Chondrocyte (in vitro differentiated cells): ENCODE measurements around the gene GNG12. TPM values are rescaled to one million over a fixed set of nuclear protein-coding genes. Genes with fewer than 3 reads are reported as not detected.

Source experiments
- DNase-seq: peaks from one replicate; pipeline ENCODE4 v3.0.0; 2021; ENCODE audit warnings: mixed read lengths, low spot score
- H3K27ac Mint-ChIP-seq: one replicate; pipeline ENCODE4 v1.8.0; 2021; ENCODE audit warnings: mild to moderate bottlenecking, moderate library complexity, mixed read lengths; ENCODE audit not compliant: unreplicated experiment
- H3K27me3 Mint-ChIP-seq: 2 replicates; pipeline ENCODE4 v1.8.0; 2021; ENCODE audit warnings: low read depth, mixed read lengths
- H3K36me3 Mint-ChIP-seq: 2 replicates; pipeline ENCODE4 v1.8.0; 2021; ENCODE audit warnings: low read depth, mixed read lengths
- H3K4me1 Mint-ChIP-seq: 2 replicates; pipeline ENCODE4 v1.8.0; 2021; ENCODE audit warnings: low read depth, mild to moderate bottlenecking, mixed read lengths
- H3K4me3 Mint-ChIP-seq: one replicate; pipeline ENCODE4 v1.8.0; 2021; ENCODE audit warnings: mild to moderate bottlenecking, moderate library complexity, mixed read lengths; ENCODE audit not compliant: unreplicated experiment
- H3K9me3 Mint-ChIP-seq: 2 replicates; pipeline ENCODE4 v1.8.0; 2021; ENCODE audit warnings: low read depth, mixed read lengths
- total RNA-seq: library from RNA; stranded (reverse); gene quantifications from 3 replicates; pipeline ENCODE4 v1.2.1, GENCODE V29; 2021
- TF ChIP-seq, protein P1 (sequence below): fragments of 200-600 bp; sonication (generic); IDR thresholded peaks from 2 replicates; pipeline ENCODE4 v1.5.0; 2021; ENCODE audit warnings: antibody characterized with exemption, mild to moderate bottlenecking, moderate library complexity

GNG12 gene
- total RNA-seq, 1 donor from 2014 or later, result 91.5 TPM

DNA sequence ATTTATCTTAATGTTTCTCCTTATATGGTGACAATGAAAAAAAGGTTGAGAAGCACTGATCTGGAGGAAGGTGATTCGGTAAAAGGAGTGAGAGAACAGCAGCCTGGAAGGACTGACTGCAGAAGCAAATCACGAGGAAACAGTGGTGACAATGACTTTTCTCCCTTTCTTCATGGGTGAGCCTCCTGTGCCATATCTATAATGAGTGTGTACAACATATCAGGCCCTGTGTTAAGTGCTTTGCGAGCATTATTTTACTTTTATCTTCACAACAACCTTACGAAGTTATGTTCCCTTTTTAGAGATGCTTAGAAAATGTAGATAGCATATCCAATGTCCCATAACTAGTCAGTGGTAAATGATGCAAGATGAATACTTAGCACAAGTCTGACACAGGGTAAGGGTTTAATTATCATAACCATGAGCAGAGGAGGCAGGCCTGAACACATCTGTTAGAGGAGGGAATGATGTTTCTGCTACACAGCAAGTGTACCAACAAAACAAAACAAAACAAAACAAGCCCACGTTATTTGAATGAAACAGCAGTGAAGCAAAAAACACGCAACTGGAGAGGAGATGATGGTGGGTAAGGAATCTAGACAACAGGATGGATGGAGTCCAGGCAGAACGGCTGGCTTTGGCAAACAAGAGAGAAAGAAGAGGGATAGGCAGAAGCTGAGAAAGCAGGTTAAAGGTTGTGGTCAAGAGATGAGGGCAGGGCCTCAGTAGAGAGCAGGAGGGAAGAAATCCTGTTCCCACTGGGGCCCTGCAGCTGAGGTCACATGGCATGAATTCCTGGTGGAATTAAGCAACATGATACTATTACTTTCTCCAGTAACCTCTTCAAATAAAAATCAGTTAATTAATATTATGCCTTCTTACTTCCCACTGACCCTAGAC is 29.6 kb downstream of the GNG12 start:
- Mint-ChIP-seq H3K27me3 (no peaks in the 10 kb centered on the region), H3K36me3 (peaks cover 1% of the 10 kb centered on the region), H3K9me3 (peaks cover 5% of the 10 kb centered on the region), H3K4me1 (peaks cover 52% of the 10 kb centered on the region), H3K4me3 (no peak overlapping the region), H3K27ac (peak overlapping the region; percentile 1)
- no peak for DNase-seq
- TF ChIP-seq, protein P1, sequence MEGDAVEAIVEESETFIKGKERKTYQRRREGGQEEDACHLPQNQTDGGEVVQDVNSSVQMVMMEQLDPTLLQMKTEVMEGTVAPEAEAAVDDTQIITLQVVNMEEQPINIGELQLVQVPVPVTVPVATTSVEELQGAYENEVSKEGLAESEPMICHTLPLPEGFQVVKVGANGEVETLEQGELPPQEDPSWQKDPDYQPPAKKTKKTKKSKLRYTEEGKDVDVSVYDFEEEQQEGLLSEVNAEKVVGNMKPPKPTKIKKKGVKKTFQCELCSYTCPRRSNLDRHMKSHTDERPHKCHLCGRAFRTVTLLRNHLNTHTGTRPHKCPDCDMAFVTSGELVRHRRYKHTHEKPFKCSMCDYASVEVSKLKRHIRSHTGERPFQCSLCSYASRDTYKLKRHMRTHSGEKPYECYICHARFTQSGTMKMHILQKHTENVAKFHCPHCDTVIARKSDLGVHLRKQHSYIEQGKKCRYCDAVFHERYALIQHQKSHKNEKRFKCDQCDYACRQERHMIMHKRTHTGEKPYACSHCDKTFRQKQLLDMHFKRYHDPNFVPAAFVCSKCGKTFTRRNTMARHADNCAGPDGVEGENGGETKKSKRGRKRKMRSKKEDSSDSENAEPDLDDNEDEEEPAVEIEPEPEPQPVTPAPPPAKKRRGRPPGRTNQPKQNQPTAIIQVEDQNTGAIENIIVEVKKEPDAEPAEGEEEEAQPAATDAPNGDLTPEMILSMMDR, result no peak

GRCh38 chr1:67802565-67802964 is 30.7 kb downstream of the GNG12 start:
- H3K36me3 Mint-ChIP-seq, result peaks cover 2% of the 10 kb centered on the region
- H3K27me3 Mint-ChIP-seq, result no peaks in the 10 kb centered on the region
- H3K9me3 Mint-ChIP-seq, result peaks cover 2% of the 10 kb centered on the region
- peaks cover 43% of the 10 kb centered on the region for H3K4me1 Mint-ChIP-seq
- H3K27ac Mint-ChIP-seq, result no peak overlapping the region
- TF ChIP-seq, protein P1, result no peak
- no peak for DNase-seq
- no peak overlapping the region for H3K4me3 Mint-ChIP-seq

DNA sequence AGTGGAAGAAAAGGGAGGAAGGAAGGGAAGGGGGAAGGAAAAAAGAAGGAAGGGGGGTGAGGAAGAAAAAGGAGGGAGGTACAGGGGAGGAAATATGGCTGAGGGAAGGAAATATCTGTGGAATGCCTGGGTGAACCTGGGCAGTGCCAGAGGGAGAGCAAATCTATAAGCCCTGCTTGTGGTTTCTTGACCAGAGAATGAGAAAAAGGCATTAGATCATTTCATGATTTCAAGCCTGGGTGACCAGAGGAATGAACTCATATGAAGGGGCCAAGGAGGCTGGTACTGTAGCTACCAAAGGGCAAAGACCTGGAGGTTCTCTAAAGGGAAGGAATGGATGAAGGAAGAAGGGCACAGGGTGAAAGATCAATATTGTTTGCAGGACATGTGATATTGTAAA is 31.4 kb downstream of the GNG12 start:
- TF ChIP-seq, protein P1, result no peak
- no peak overlapping the region for H3K4me3 Mint-ChIP-seq
- peaks cover 2% of the 10 kb centered on the region for H3K9me3 Mint-ChIP-seq
- peak overlapping the region; percentile 3 for H3K27ac Mint-ChIP-seq
- H3K4me1 Mint-ChIP-seq, result peaks cover 43% of the 10 kb centered on the region
- no peak for DNase-seq
- H3K27me3 Mint-ChIP-seq, result no peaks in the 10 kb centered on the region
- H3K36me3 Mint-ChIP-seq, result peaks cover 6% of the 10 kb centered on the region

DNA sequence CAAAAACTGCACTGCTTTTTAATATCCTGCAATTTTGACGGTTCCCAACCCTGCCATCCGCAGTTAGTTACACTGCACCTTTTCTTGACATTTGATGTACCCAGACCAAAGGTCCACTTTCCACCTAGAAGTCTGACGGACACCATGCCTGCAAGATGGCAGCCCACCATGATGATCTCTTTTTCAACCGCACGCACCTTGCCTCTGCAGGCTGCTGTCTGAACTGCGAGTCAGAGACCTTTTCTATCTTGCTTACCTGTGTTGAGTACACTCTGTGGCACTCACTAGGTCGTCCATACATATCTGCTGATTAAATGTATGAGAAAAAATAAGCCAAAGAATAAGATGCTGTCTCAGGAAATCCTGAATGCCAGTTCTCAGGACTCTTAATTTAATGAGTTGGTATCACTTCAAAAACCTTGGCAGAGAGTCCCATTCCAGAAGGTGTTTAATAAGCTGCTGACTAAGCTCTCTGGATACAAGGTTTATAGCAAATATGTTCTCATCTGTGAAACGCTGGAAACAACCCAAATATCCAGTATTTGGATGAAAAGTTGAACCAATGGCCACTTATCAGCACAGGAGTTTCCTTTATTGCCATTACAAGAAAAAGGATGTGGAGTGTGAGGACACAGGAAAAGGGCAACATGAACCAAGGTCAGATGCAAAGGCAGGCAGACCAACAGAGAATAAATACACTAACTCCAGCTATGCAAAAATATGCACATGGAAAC is 37.9 kb downstream of the GNG12 start:
- H3K27ac Mint-ChIP-seq, result no peak overlapping the region
- TF ChIP-seq, protein P1, result no peak
- H3K4me3 Mint-ChIP-seq, result no peak overlapping the region
- H3K27me3 Mint-ChIP-seq, result no peaks in the 10 kb centered on the region
- H3K4me1 Mint-ChIP-seq, result peaks cover 60% of the 10 kb centered on the region
- DNase-seq, result no peak
- no peaks in the 10 kb centered on the region for H3K9me3 Mint-ChIP-seq
- peaks cover 4% of the 10 kb centered on the region for H3K36me3 Mint-ChIP-seq

DNA sequence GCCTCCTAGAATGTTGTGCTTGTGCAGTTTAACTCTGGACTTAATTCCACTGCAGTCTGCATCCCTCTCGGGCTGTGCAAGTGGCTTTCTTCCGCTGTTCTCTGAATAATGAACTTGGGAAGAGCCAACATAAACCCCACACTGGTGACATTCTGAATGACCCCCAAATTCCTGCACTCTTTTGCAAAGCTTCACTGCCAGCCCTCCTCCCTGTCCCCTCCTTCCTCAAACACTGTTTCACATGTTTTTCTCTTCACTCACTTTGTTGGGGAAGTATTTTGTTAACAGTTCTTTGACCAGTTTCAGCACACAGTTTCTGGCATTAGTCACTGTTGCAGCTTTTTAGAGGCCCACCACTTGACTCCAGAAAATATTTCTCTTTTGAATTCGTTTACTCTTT is 39.7 kb downstream of the GNG12 start:
- H3K4me3 Mint-ChIP-seq, result peak overlapping the region; percentile 20
- H3K27ac Mint-ChIP-seq, result peak overlapping the region; percentile 97
- no peak for DNase-seq
- H3K4me1 Mint-ChIP-seq, result peaks cover 66% of the 10 kb centered on the region
- no peaks in the 10 kb centered on the region for H3K9me3 Mint-ChIP-seq
- H3K36me3 Mint-ChIP-seq, result peaks cover 4% of the 10 kb centered on the region
- TF ChIP-seq, protein P1, result no peak
- H3K27me3 Mint-ChIP-seq, result no peaks in the 10 kb centered on the region
